ENCODE measurements around the gene C2orf49.

Gene C2orf49

DNA sequence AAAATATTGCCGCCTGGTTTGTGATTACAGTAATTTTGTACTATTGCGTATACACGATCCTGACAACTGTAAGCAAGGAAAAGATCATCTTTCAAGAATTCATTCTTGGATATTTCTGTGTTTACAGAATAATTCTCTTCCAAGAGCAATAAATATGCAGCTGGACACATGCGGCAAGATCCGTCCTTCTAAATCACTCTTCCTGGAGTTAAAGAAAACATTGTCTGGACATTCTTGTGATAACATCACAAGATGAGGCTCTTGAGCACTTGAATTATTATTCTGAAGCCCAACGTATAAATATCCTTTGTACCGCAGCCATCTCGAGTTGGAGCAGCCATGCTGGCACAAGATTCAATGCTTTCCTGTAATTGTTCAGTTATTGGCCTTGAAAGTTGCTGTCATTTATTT is 51.6 kb downstream of the C2orf49 start:
- Histone ChIP-seq H3K9me3 (no peaks in the 10 kb centered on the region), H3K27ac (no peak overlapping the region), H3K27me3 (peaks cover 26% of the 10 kb centered on the region), H3K4me3 (ENCODE audit: low read depth in 1 of 2, low read length in 1 of 2) (no peak overlapping the region), H3K4me1 (ENCODE audit: control insufficient read depth in 1 of 2, insufficient read depth in 1 of 2, low read depth in 1 of 2, low read length in 1 of 2) (no peaks in the 10 kb centered on the region), H3K36me3 (no peaks in the 10 kb centered on the region)
- no peak for TF ChIP-seq CTCF (IDR thresholded peaks at IDR 0.05)

GRCh38 chr2:105390454-105390853 is 53.1 kb downstream of the C2orf49 start:
- Histone ChIP-seq H3K9me3 (no peaks in the 10 kb centered on the region), H3K4me3 (ENCODE audit: low read depth in 1 of 2, low read length in 1 of 2) (no peak overlapping the region), H3K4me1 (ENCODE audit: control insufficient read depth in 1 of 2, insufficient read depth in 1 of 2, low read depth in 1 of 2, low read length in 1 of 2) (no peaks in the 10 kb centered on the region), H3K36me3 (no peaks in the 10 kb centered on the region), H3K27me3 (peaks cover 28% of the 10 kb centered on the region), H3K27ac (no peak overlapping the region)
- no peak for TF ChIP-seq CTCF (IDR thresholded peaks at IDR 0.05)

DNA sequence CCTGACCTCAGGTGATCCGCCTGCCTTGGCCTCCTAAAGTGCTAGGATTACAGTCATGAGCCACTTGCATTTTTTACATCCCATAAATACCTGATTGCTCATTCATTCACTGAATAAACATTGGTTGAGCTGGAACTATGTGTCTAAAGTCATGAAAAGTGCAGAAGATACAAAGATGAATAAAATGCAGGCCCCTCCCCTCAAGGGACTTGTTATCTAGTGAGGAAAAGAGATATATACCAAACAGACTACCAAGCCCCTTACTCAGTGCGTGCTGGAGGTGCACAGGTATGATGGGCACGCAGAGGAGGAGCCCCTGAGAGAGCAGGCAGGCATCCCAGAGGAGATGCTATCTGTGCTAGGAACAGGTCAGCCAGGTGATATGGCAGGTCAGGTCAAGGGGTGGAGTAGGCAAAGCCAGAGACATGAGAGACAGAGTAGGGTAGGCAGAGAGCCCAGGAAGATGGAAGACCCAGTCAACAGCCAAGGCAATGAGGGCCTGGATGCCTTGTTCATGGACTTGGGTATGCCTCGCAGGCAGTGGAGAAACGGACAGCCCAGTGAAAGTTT is 53.8 kb downstream of the C2orf49 start:
- no peak overlapping the region for H3K27ac ChIP-seq
- TF ChIP-seq CTCF (IDR thresholded peaks at IDR 0.05) = no peak
- H3K27me3 ChIP-seq = peaks cover 33% of the 10 kb centered on the region
- H3K4me3 ChIP-seq (ENCODE audit: low read depth in 1 of 2, low read length in 1 of 2) = no peak overlapping the region
- H3K4me1 ChIP-seq (ENCODE audit: control insufficient read depth in 1 of 2, insufficient read depth in 1 of 2, low read depth in 1 of 2, low read length in 1 of 2) = no peaks in the 10 kb centered on the region
- no peaks in the 10 kb centered on the region for H3K36me3 ChIP-seq
- H3K9me3 ChIP-seq = no peaks in the 10 kb centered on the region

GRCh38 chr2:105391763-105392662 is 54.7 kb downstream of the C2orf49 start:
- Histone ChIP-seq H3K27ac (no peak overlapping the region), H3K9me3 (no peaks in the 10 kb centered on the region), H3K27me3 (peaks cover 39% of the 10 kb centered on the region), H3K36me3 (no peaks in the 10 kb centered on the region), H3K4me1 (ENCODE audit: control insufficient read depth in 1 of 2, insufficient read depth in 1 of 2, low read depth in 1 of 2, low read length in 1 of 2) (no peaks in the 10 kb centered on the region), H3K4me3 (ENCODE audit: low read depth in 1 of 2, low read length in 1 of 2) (no peak overlapping the region)
- TF ChIP-seq CTCF (IDR thresholded peaks at IDR 0.05) = no peak

DNA sequence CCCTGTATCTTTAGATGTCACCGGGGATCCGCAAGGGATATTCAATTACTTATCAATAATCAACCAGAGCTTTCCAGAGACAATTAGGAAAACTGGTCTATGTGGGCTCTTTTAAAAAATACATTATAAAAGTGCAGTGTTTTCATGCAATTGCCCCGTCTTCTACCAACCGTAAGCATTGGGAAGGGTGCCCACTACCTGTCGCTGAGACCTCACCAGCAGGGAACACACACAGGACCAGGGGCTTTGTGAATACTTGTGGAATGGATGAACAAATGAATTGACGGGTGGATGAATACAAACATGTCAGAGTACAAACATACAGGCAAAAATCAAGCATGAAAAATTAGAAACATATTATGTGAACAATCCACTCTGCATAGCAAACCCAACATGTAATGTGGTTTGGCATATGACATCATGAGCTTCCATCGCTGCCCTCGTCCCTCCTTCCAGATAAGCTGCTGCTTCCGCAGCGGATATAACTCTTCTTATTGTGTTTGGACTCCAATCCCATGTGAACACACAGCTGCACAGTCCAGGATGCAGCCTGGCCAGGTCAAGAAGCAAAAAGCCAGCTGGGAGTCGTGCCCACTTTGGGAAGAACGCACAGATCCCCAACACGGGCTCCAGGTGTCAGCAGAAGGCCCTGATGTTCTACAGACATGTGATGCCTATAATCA is 56.2 kb downstream of the C2orf49 start:
- no peak overlapping the region for H3K27ac ChIP-seq
- H3K9me3 ChIP-seq = no peaks in the 10 kb centered on the region
- H3K36me3 ChIP-seq = no peaks in the 10 kb centered on the region
- peaks cover 0 to 4% of the 10 kb centered on the region in 2 experiments for H3K4me1 ChIP-seq (ENCODE audit: control insufficient read depth in 1 of 2, insufficient read depth in 1 of 2, low read depth in 1 of 2, low read length in 1 of 2)
- no peak for TF ChIP-seq CTCF (IDR thresholded peaks at IDR 0.05)
- H3K27me3 ChIP-seq = peaks cover 54% of the 10 kb centered on the region
- no peak overlapping the region for H3K4me3 ChIP-seq (ENCODE audit: low read depth in 1 of 2, low read length in 1 of 2)

Measured in neutrophil (primary cell).